Central memory CD8-positive, alpha-beta T cell (primary cell): ENCODE results near the gene ACP1.
A peak's percentile ranks its signal among the peaks of the same experiment; 100 is the strongest.
"Not testable (repeated sequence)": the region's sequence is repeated elsewhere in the genome, so short reads cannot be mapped to it uniquely, and the experiment has no call there.

Experiments
- ATAC-seq: fragments of 150-1000 bp; cut with Tn5 transposase; replicated peaks from 2 replicates; pipeline ENCODE4 v1.10.0; 2022; ENCODE audit warnings: mild to moderate bottlenecking, moderate FRiP score, moderate number of reproducible peaks; ENCODE audit not compliant: poor library complexity, severe bottlenecking; ENCODE audit errors: extremely low read depth
- DNase-seq, 2 donors: peaks; one replicate each; pipeline ENCODE4 v3.0.0; 2021; ENCODE audit warnings: low spot score in 2 of 2
- H3K27ac Mint-ChIP-seq: one replicate; pipeline ENCODE4 v1.8.0; 2022; ENCODE audit warnings: low read depth, mild to moderate bottlenecking, moderate library complexity, mixed read lengths
- H3K27me3 Mint-ChIP-seq: one replicate; pipeline ENCODE4 v1.8.0; 2022; ENCODE audit warnings: mixed read lengths
- H3K36me3 Mint-ChIP-seq: one replicate; pipeline ENCODE4 v1.8.0; 2022; ENCODE audit warnings: mild to moderate bottlenecking, moderate library complexity, mixed read lengths; ENCODE audit not compliant: insufficient read depth
- H3K4me1 Mint-ChIP-seq: one replicate; pipeline ENCODE4 v1.8.0; 2022; ENCODE audit warnings: mixed read lengths
- H3K4me3 Mint-ChIP-seq: one replicate; pipeline ENCODE4 v1.8.0; 2022; ENCODE audit warnings: mild to moderate bottlenecking, moderate library complexity, mixed read lengths
- H3K9me3 Mint-ChIP-seq: one replicate; pipeline ENCODE4 v1.8.0; 2022; ENCODE audit warnings: mixed read lengths

The ACP1 gene

GRCh38 chr2:310994-311393 lies 46.2 kb downstream of the ACP1 start:
- no peak for DNase-seq
- H3K36me3 Mint-ChIP-seq = no peaks in the 10 kb centered on the region

GRCh38 chr2:313991-314390 lies 49.2 kb downstream of the ACP1 start:
- DNase-seq = no peak
- no peak overlapping the region for H3K4me3 Mint-ChIP-seq
- ATAC-seq = no peak
- H3K4me1 Mint-ChIP-seq = peaks cover 19% of the 10 kb centered on the region
- H3K27me3 Mint-ChIP-seq = no peaks in the 10 kb centered on the region
- H3K36me3 Mint-ChIP-seq = peaks cover 3% of the 10 kb centered on the region
- no peaks in the 10 kb centered on the region for H3K9me3 Mint-ChIP-seq
- no peak overlapping the region for H3K27ac Mint-ChIP-seq

More at GRCh38 chr2:310994-311393, 46.2 kb downstream of the ACP1 start:
- Mint-ChIP-seq H3K4me1 (no peaks in the 10 kb centered on the region), H3K27ac (no peak overlapping the region), H3K4me3 (no peak overlapping the region), H3K27me3 (no peaks in the 10 kb centered on the region), H3K9me3 (no peaks in the 10 kb centered on the region)
- no peak for ATAC-seq

- H3K36me3 Mint-ChIP-seq = peaks cover 3% of the 10 kb centered on the region
- DNase-seq (no peak), ATAC-seq (no peak)
- H3K4me1 Mint-ChIP-seq = peaks cover 22% of the 10 kb centered on the region
- no peak overlapping the region for H3K27ac Mint-ChIP-seq
- no peaks in the 10 kb centered on the region for H3K27me3 Mint-ChIP-seq
- H3K4me3 Mint-ChIP-seq = no peak overlapping the region
- H3K9me3 Mint-ChIP-seq = no peaks in the 10 kb centered on the region
Observed at GRCh38 chr2:314561-315336, 50.0 kb downstream of the ACP1 start.

- not testable (repeated sequence) for H3K9me3 Mint-ChIP-seq, H3K27ac Mint-ChIP-seq, H3K36me3 Mint-ChIP-seq, DNase-seq, H3K27me3 Mint-ChIP-seq, ATAC-seq, H3K4me3 Mint-ChIP-seq
- peaks cover 29% of the 10 kb centered on the region for H3K4me1 Mint-ChIP-seq
Observed at GRCh38 chr2:315925-316324, 51.2 kb downstream of the ACP1 start.

- Mint-ChIP-seq H3K27me3 (no peaks in the 10 kb centered on the region), H3K27ac (no peak overlapping the region), H3K4me3 (no peak overlapping the region), H3K9me3 (no peaks in the 10 kb centered on the region), H3K4me1 (peaks cover 29% of the 10 kb centered on the region), H3K36me3 (peaks cover 3% of the 10 kb centered on the region)
- DNase-seq (no peak), ATAC-seq (no peak)
Observed at GRCh38 chr2:316381-316780, 51.6 kb downstream of the ACP1 start.

- Mint-ChIP-seq H3K36me3 (peaks cover 3% of the 10 kb centered on the region), H3K9me3 (no peaks in the 10 kb centered on the region), H3K27ac (peak overlapping the region; percentile 91), H3K4me3 (peak overlapping the region; percentile 76), H3K27me3 (no peaks in the 10 kb centered on the region), H3K4me1 (peaks cover 29% of the 10 kb centered on the region)
- peak; percentile 87 for ATAC-seq
- no peak for DNase-seq
Observed at GRCh38 chr2:317501-318424, 53.0 kb downstream of the ACP1 start.

- H3K4me3 Mint-ChIP-seq = no peak overlapping the region
- ATAC-seq = no peak
- peak overlapping the region; percentile 91 for H3K27ac Mint-ChIP-seq
Observed at GRCh38 chr2:319059-319600, 54.4 kb downstream of the ACP1 start.

GRCh38 chr2:320561-320960 lies 55.8 kb downstream of the ACP1 start:
- ATAC-seq (no peak), DNase-seq (no peak)
- H3K27me3 Mint-ChIP-seq = peaks cover 17% of the 10 kb centered on the region
- H3K36me3 Mint-ChIP-seq = peaks cover 3% of the 10 kb centered on the region
- peak overlapping the region; percentile 28 for H3K4me3 Mint-ChIP-seq
- H3K4me1 Mint-ChIP-seq = peaks cover 32% of the 10 kb centered on the region
- H3K27ac Mint-ChIP-seq = no peak overlapping the region
- no peaks in the 10 kb centered on the region for H3K9me3 Mint-ChIP-seq

More at GRCh38 chr2:319059-319600, 54.4 kb downstream of the ACP1 start:
- DNase-seq = no peak
- H3K9me3 Mint-ChIP-seq = no peaks in the 10 kb centered on the region
- H3K4me1 Mint-ChIP-seq = peaks cover 29% of the 10 kb centered on the region
- peaks cover 3% of the 10 kb centered on the region for H3K27me3 Mint-ChIP-seq
- peaks cover 3% of the 10 kb centered on the region for H3K36me3 Mint-ChIP-seq

- no peak overlapping the region for H3K27ac Mint-ChIP-seq
- peaks cover 31% of the 10 kb centered on the region for H3K4me1 Mint-ChIP-seq
- peaks cover 3% of the 10 kb centered on the region for H3K36me3 Mint-ChIP-seq
Observed at GRCh38 chr2:322326-322725, 57.6 kb downstream of the ACP1 start.

GRCh38 chr2:323035-323434 lies 58.3 kb downstream of the ACP1 start:
- Mint-ChIP-seq H3K27me3 (peaks cover 37% of the 10 kb centered on the region), H3K27ac (no peak overlapping the region), H3K36me3 (peaks cover 3% of the 10 kb centered on the region), H3K4me3 (no peak overlapping the region), H3K9me3 (no peaks in the 10 kb centered on the region), H3K4me1 (peaks cover 25% of the 10 kb centered on the region)
- DNase-seq (no peak), ATAC-seq (no peak)

More at GRCh38 chr2:322326-322725, 57.6 kb downstream of the ACP1 start:
- H3K9me3 Mint-ChIP-seq = no peaks in the 10 kb centered on the region
- H3K27me3 Mint-ChIP-seq = peaks cover 30% of the 10 kb centered on the region
- H3K4me3 Mint-ChIP-seq = no peak overlapping the region
- DNase-seq (no peak), ATAC-seq (no peak)
